LNCAP (cell line): ENCODE results near the gene EBPL.

Source experiments
- CTCF ChIP-seq: fragments of 450-650 bp; IDR thresholded peaks from 2 replicates; pipeline ENCODE4 v1.5.1; 2017; ENCODE audit warnings: mild to moderate bottlenecking

EBPL gene

GRCh38 chr13:49651570-49652354 lies 39.5 kb downstream of the EBPL start:
- TF ChIP-seq CTCF, result no peak

- TF ChIP-seq CTCF, result no peak
Observed at GRCh38 chr13:49649963-49650312, 41.3 kb downstream of the EBPL start.

GRCh38 chr13:49649244-49649962 lies 41.9 kb downstream of the EBPL start:
- peak; percentile 53 for TF ChIP-seq CTCF

GRCh38 chr13:49646688-49647087 lies 44.6 kb downstream of the EBPL start:
- TF ChIP-seq CTCF, result no peak

GRCh38 chr13:49645451-49645850 lies 45.8 kb downstream of the EBPL start:
- no peak for TF ChIP-seq CTCF

GRCh38 chr13:49643035-49643646 lies 48.1 kb downstream of the EBPL start:
- TF ChIP-seq CTCF, result no peak

GRCh38 chr13:49641801-49642291 lies 49.4 kb downstream of the EBPL start:
- no peak for TF ChIP-seq CTCF
